Tibial nerve (tissue), 4 donors: ENCODE measurements around the gene ALAS1.
"Not testable (repeated sequence)": the region's sequence is repeated elsewhere in the genome, so short reads cannot be mapped to it uniquely, and the experiment has no call there.

ENCODE experiments used
- EP300 ChIP-seq, 2 donors: sonication (generic); formaldehyde crosslinking; IDR thresholded peaks; one replicate each; pipeline ENCODE4 v1.6.1; 2017; ENCODE audit warnings: antibody characterized with exemption in 2 of 2, mild to moderate bottlenecking in 1 of 2
- POLR2A ChIP-seq, 2 donors: fragments of 450-650 bp; IDR thresholded peaks; one replicate each; pipeline ENCODE4 v1.6.1; 2017; ENCODE audit warnings: antibody characterized with exemption in 2 of 2, mild to moderate bottlenecking in 2 of 2, moderate library complexity in 2 of 2
- TF ChIP-seq, protein P1 (sequence below), 5 experiments: fragments of 200-600 bp in 3 of 5; fragments of 450-650 bp in 2 of 5; sonication (generic) in 3 of 5; IDR thresholded peaks; one replicate each; pipeline ENCODE4 v1.5.1; 2016 to 2019; ENCODE audit warnings: antibody characterized with exemption in 5 of 5, mild to moderate bottlenecking in 3 of 5, moderate library complexity in 2 of 5

DNA sequence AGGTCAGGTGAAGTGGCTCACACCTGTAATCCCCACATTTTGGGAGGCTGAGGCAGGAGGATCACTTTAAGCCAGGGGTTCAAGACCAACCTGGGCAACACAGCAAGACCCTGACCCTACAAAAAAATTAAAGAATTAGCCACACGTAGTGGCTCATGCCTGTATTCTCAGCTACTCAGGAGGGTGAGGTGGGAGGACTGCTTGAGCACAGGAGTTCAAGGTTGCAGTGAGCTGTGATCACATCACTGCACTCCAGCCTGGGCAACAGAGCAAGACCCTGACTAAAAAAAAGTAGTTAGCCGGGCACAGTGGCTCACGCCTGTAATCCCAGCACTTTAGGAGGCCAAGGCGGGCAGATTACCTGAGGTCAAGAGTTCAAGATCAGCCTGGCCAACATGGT is 46.0 kb upstream of the ALAS1 start:
- not testable (repeated sequence) for TF ChIP-seq POLR2A, EP300 (IDR thresholded peaks at IDR 0.05)
- TF ChIP-seq, protein P1, sequence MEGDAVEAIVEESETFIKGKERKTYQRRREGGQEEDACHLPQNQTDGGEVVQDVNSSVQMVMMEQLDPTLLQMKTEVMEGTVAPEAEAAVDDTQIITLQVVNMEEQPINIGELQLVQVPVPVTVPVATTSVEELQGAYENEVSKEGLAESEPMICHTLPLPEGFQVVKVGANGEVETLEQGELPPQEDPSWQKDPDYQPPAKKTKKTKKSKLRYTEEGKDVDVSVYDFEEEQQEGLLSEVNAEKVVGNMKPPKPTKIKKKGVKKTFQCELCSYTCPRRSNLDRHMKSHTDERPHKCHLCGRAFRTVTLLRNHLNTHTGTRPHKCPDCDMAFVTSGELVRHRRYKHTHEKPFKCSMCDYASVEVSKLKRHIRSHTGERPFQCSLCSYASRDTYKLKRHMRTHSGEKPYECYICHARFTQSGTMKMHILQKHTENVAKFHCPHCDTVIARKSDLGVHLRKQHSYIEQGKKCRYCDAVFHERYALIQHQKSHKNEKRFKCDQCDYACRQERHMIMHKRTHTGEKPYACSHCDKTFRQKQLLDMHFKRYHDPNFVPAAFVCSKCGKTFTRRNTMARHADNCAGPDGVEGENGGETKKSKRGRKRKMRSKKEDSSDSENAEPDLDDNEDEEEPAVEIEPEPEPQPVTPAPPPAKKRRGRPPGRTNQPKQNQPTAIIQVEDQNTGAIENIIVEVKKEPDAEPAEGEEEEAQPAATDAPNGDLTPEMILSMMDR (IDR thresholded peaks at IDR 0.05) = not testable (repeated sequence)
